GM19240 (cell line): Measurements from ENCODE around the gene KLHL21.

Experiments
- DNase-seq: peaks from one replicate; pipeline ENCODE4 v3.0.0; 2011; ENCODE audit warnings: low spot score; ENCODE audit not compliant: insufficient read length

Gene KLHL21

DNA sequence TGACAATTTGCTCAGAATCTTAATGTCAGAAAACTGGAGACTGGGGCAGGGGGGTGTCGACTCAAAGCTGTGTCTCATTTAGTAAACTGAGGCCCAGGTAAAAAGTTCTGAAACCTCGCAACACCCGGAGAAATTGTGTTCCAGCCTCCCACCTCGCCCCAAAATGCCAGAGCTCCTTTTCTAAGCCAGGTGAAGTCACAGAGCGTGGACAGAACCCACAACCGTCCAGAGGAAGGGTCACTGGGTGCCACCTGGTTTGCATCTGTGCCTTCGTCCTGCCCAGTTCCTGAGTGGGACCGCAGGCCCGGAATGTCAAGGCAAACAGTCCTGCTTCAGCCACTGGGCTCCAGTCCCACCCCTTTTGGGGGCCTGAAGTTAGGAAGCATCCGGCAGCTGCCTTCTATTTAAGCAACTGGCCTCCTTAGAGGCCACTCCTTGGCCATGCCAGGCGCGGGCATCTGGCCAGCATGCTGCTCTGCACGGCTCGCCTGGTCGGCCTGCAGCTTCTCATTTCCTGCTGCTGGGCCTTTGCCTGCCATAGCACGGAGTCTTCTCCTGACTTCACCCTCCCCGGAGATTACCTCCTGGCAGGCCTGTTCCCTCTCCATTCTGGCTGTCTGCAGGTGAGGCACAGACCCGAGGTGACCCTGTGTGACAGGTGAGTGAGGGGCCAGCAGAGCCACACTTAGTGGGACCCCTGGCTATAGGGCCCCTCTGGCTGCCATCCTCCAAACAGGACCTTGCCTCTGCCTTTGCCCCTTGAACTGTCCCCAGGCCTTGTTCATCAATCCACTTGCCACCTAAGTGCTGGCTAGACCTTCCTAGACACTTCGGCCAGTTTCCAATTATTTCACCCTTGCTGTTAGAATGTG lies 47.5 kb downstream of the KLHL21 start, which contains the start of gene TAS1R1:
Gene TAS1R1 (plus strand): TSS at position 401 of the 872 bp plus-strand sequence. CDS start 67 bp downstream, at position 468.
- DNase-seq = no peak

DNA sequence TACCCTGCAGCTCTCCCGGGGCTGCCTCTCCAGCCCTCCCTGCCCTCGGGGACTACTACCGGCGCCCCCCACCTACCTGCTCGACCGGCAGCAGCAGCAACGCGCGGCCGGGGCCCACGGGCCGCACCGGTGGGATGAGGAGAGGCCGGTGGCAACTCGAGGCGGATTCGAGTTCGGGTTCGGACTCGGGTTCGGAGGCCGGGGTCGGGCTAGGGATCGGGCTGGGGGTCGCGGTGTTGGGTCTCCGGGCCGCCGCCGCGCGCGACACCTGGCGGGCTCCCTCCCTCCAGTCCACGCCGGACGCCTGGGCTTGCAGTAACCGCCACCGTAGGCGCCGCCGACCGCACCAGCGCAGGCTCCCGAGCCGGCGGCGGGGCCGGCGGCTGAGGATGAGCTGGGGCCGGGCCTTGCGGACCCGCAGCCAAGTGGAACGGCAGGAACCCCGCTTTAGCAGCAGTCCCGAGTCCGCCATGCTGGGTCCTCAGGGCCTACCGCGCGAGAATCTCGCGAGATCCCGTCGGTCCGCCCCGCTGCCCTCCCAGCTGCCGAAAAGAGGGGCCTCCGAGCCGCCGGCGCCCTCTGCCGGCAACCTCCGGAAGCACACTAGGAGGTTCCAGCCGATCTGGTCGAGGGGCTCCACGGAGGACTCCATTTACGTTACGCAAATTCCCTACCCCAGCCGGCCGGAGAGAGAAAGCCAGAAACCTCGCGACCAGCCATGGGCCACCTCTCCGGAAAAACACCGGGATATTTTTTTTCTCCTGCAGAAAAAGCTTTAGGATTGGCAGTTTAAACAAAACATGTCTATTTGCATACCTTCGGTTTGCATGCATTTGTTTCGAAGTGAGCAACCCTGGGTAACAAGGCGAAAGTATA lies 48.4 kb downstream of the KLHL21 start, which contains the start of gene NOL9:
Gene NOL9 (minus strand): TSS at position 483 of the 876 bp plus-strand sequence. CDS start 11 bp downstream, at position 472.
- DNase-seq = peak; percentile 94

DNA sequence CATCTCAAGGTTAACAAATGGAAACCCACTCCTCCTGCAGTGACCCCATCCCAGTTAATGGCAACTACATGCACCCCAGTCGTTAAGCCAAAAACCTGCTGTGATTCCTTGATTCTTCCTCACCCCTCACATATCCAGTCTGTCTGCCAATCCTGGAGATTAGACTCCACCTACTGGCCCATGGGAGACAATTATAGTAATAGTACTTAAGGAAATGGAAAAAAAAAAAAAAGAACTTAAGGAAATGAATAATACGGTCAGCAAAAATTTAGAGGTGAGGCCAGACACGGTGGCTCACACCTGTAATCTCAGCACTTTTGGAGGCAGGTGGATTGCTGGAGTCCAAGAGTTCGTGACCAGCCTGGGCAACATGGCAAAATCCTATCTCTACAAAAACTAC lies 55.4 kb downstream of the KLHL21 start:
- DNase-seq = no peak

DNA sequence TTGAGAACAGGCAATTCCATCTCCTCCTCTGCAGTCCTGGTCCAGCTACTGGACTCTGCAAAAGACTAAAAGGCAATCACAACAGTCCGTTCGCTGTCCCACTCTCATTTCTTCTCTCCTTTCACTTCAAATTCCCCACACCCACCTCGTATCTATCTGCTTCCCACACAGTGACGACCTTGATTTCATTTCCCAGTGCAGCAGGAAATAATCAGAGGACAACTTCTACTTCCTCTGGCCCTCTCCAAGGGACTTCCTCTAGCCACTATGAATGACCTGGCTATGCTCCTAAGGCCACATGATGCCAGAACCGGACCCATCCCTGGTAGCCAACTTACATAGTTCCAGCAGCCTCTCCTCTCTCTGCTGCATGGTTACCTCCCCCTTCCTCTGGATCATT lies 56.3 kb downstream of the KLHL21 start:
- DNase-seq = no peak

DNA sequence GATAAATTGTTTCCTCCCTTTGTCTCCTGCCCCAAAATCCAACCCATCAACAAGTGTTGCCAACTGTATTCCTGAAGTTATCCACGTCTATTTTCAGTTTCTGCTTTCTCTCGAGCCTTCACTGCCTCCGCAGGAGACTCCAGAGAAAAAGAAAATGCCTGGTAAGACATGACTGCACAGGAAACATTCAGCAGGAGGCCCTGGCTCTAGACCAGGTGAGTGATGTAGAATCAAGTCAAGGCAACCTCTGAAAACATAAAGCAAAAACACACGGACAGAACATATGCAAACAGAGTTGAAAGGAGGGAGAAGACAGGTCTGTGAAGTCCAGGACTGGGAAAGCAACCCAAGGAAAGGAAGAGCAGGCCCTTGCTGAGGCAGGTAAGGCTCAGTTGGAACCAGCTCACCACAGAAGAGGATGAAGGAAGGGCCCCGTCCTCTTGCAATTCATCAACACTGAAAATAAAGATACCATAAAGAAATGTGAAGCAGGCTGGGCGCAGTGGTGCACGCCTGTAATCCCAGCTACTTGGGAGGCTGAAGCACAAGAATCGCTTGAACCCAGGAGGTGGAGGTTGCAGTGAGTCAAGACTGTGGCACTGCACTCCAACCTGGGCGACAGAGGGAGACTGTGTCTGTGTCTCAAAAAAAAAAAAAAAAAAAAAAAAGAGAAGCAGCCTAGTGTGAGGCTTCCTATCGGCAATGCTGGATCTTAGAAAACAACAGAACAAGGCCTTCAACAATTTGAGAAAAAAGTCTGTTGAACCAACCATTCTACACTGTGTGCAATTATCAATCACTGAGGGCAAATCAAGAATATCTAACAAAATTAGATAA lies 57.2 kb downstream of the KLHL21 start:
- no peak for DNase-seq

DNA sequence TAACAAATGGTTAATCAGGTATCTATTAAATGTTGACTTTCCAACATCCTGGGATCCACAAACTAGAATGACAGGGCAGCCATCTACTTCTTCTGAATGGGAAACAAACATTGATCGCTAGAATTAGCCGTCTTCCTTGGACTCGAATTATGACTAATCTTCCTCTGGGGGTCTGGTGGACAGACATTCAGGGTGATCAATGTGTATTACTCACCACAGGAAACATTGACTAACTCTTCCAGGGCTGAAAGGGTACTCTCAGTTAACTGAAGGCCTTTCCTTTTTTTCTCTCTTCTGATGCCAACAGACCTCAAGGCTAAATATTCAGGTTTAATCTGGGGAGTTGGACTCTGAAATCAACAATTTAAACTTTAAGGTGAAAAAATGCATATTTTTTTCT lies 57.8 kb downstream of the KLHL21 start:
- no peak for DNase-seq
